ENCODE measurements around the gene GKN1. TPM values are rescaled to one million over a fixed set of nuclear protein-coding genes. Genes with fewer than 3 reads are reported as not detected.

The GKN1 gene
- total RNA-seq, 1 donor from 2014 or later = not detected

GRCh38 chr2:69017835-69018234, 43.4 kb downstream of the GKN1 start:
- peaks cover 4% of the 10 kb centered on the region for H3K27me3 Mint-ChIP-seq (ENCODE audit: unreplicated experiment)
- H3K27ac Mint-ChIP-seq (ENCODE audit: unreplicated experiment) = no peak overlapping the region
- no peaks in the 10 kb centered on the region for H3K36me3 Mint-ChIP-seq (ENCODE audit: low read depth, unreplicated experiment)
- peaks cover 20% of the 10 kb centered on the region for H3K4me1 Mint-ChIP-seq (ENCODE audit: unreplicated experiment)
- no peak for TF ChIP-seq CTCF (IDR thresholded peaks at IDR 0.05; ENCODE audit: unreplicated experiment)
- DNase-seq (ENCODE audit: low spot score) = no peak
- no peaks in the 10 kb centered on the region for H3K9me3 Mint-ChIP-seq (ENCODE audit: unreplicated experiment)
- no peak overlapping the region for H3K4me3 Mint-ChIP-seq (ENCODE audit: unreplicated experiment)

GRCh38 chr2:69018678-69019095, 44.3 kb downstream of the GKN1 start:
- Mint-ChIP-seq H3K27me3 (ENCODE audit: unreplicated experiment) (peaks cover 3% of the 10 kb centered on the region), H3K9me3 (ENCODE audit: unreplicated experiment) (no peaks in the 10 kb centered on the region), H3K4me3 (ENCODE audit: unreplicated experiment) (no peak overlapping the region), H3K27ac (ENCODE audit: unreplicated experiment) (no peak overlapping the region), H3K4me1 (ENCODE audit: unreplicated experiment) (peaks cover 19% of the 10 kb centered on the region), H3K36me3 (ENCODE audit: low read depth, unreplicated experiment) (no peaks in the 10 kb centered on the region)
- TF ChIP-seq CTCF (IDR thresholded peaks at IDR 0.05; ENCODE audit: unreplicated experiment) = no peak
- DNase-seq (ENCODE audit: low spot score) = no peak

GRCh38 chr2:69020496-69021426, 46.3 kb downstream of the GKN1 start:
- H3K36me3 Mint-ChIP-seq (ENCODE audit: low read depth, unreplicated experiment) = no peaks in the 10 kb centered on the region
- no peak for DNase-seq (ENCODE audit: low spot score)
- H3K4me1 Mint-ChIP-seq (ENCODE audit: unreplicated experiment) = peaks cover 9% of the 10 kb centered on the region
- peak overlapping the region; percentile 62 for H3K27ac Mint-ChIP-seq (ENCODE audit: unreplicated experiment)
- no peaks in the 10 kb centered on the region for H3K9me3 Mint-ChIP-seq (ENCODE audit: unreplicated experiment)
- TF ChIP-seq CTCF (IDR thresholded peaks at IDR 0.05; ENCODE audit: unreplicated experiment) = no peak
- no peak overlapping the region for H3K4me3 Mint-ChIP-seq (ENCODE audit: unreplicated experiment)
- no peaks in the 10 kb centered on the region for H3K27me3 Mint-ChIP-seq (ENCODE audit: unreplicated experiment)

- peaks cover 9% of the 10 kb centered on the region for H3K4me1 Mint-ChIP-seq (ENCODE audit: unreplicated experiment)
- no peak overlapping the region for H3K27ac Mint-ChIP-seq (ENCODE audit: unreplicated experiment)
- H3K9me3 Mint-ChIP-seq (ENCODE audit: unreplicated experiment) = no peaks in the 10 kb centered on the region
- no peak for DNase-seq (ENCODE audit: low spot score)
- H3K4me3 Mint-ChIP-seq (ENCODE audit: unreplicated experiment) = no peak overlapping the region
- H3K36me3 Mint-ChIP-seq (ENCODE audit: low read depth, unreplicated experiment) = no peaks in the 10 kb centered on the region
- TF ChIP-seq CTCF (IDR thresholded peaks at IDR 0.05; ENCODE audit: unreplicated experiment) = no peak
- H3K27me3 Mint-ChIP-seq (ENCODE audit: unreplicated experiment) = peaks cover 3% of the 10 kb centered on the region
Observed at GRCh38 chr2:69021727-69022126, 47.3 kb downstream of the GKN1 start.

- H3K27me3 Mint-ChIP-seq (ENCODE audit: unreplicated experiment) = peaks cover 3% of the 10 kb centered on the region
- no peak overlapping the region for H3K27ac Mint-ChIP-seq (ENCODE audit: unreplicated experiment)
- TF ChIP-seq CTCF (IDR thresholded peaks at IDR 0.05; ENCODE audit: unreplicated experiment) = no peak
- no peaks in the 10 kb centered on the region for H3K9me3 Mint-ChIP-seq (ENCODE audit: unreplicated experiment)
- H3K36me3 Mint-ChIP-seq (ENCODE audit: low read depth, unreplicated experiment) = no peaks in the 10 kb centered on the region
- H3K4me1 Mint-ChIP-seq (ENCODE audit: unreplicated experiment) = peaks cover 9% of the 10 kb centered on the region
- H3K4me3 Mint-ChIP-seq (ENCODE audit: unreplicated experiment) = no peak overlapping the region
- DNase-seq (ENCODE audit: low spot score) = no peak
Observed at GRCh38 chr2:69022548-69022947, 48.1 kb downstream of the GKN1 start.
